ENCODE data around the gene OR2T3. TPM values are rescaled to one million over a fixed set of nuclear protein-coding genes. Genes with fewer than 3 reads are reported as not detected.

Gene OR2T3
- total and polyA plus RNA-seq, 4 donors: not detected

- H3K9ac ChIP-seq (ENCODE audit: low read depth in 1 of 2, low read length in 2 of 2): no peak overlapping the region
- H3K9me3 ChIP-seq (ENCODE audit: control insufficient read depth in 4 of 4, low read length in 3 of 4): no peaks in the 10 kb centered on the region
- DNase-seq (ENCODE audit: low spot score): no peak
- WGBS: 82% methylated on average over 12 of the region's 12 CpGs
- TF ChIP-seq HNF4G (IDR thresholded peaks at IDR 0.05) (no peak), HNF4A (conservative IDR thresholded peaks at IDR 0.05) (no peak), FOXA2 (IDR thresholded peaks at IDR 0.05) (no peak), SP1 (IDR thresholded peaks at IDR 0.05) (no peak), CTCF (IDR thresholded peaks at IDR 0.05; ENCODE audit: low read depth, low read length, missing input control) (no peak)
- H3K27me3 ChIP-seq (ENCODE audit: control insufficient read depth in 4 of 4, insufficient read depth in 4 of 4, low read length in 3 of 4): no peaks in the 10 kb centered on the region
- no peaks in the 10 kb centered on the region for H3K4me1 ChIP-seq (ENCODE audit: control insufficient read depth in 4 of 4, insufficient read depth in 4 of 4, low read length in 3 of 4)
- H3K4me3 ChIP-seq (ENCODE audit: low read depth in 1 of 3, low read length in 3 of 3): no peak overlapping the region
- H3K36me3 ChIP-seq (ENCODE audit: control insufficient read depth in 4 of 4, insufficient read depth in 3 of 4, low read depth in 1 of 4, low read length in 3 of 4): no peaks in the 10 kb centered on the region
- H3K27ac ChIP-seq (ENCODE audit: low read depth in 1 of 2, low read length in 2 of 2): no peak overlapping the region
Measured at GRCh38 chr1:248521856-248522255, 48.7 kb downstream of the OR2T3 start.

Other genes starting within 250 kb of the OR2T3 start
- not detected for gene OR2M4, start 241.9 kb upstream of the OR2T3 start, total RNA-seq
- not detected for gene OR2M4, start 241.9 kb upstream of the OR2T3 start, polyA plus RNA-seq
- under 1 TPM in 1 of 2 donors, not detected in 1; 0.37 TPM for gene OR2T33, start 195.4 kb upstream of the OR2T3 start, total RNA-seq
- not detected for gene OR2T33, start 195.4 kb upstream of the OR2T3 start, polyA plus RNA-seq
- gene OR2T12, start 169.9 kb upstream of the OR2T3 start, total RNA-seq: not detected
- gene OR2T12, start 169.9 kb upstream of the OR2T3 start, polyA plus RNA-seq: not detected
- gene OR2M7, start 148.8 kb upstream of the OR2T3 start, total RNA-seq: not detected
- not detected for gene OR2M7, start 148.8 kb upstream of the OR2T3 start, polyA plus RNA-seq
- gene OR14C36, start 124.6 kb upstream of the OR2T3 start, total RNA-seq: not detected
- gene OR14C36, start 124.6 kb upstream of the OR2T3 start, polyA plus RNA-seq: not detected
- gene OR2T4, start 111.7 kb upstream of the OR2T3 start, total RNA-seq: not detected
- not detected for gene OR2T4, start 111.7 kb upstream of the OR2T3 start, polyA plus RNA-seq
- gene OR2T6, start 97.6 kb upstream of the OR2T3 start, total RNA-seq: not detected
- gene OR2T6, start 97.6 kb upstream of the OR2T3 start, polyA plus RNA-seq: not detected
- gene OR2T1, start 70.3 kb upstream of the OR2T3 start, total RNA-seq: not detected
- not detected for gene OR2T1, start 70.3 kb upstream of the OR2T3 start, polyA plus RNA-seq
- gene OR2T2, start 27.7 kb upstream of the OR2T3 start, total RNA-seq: not detected
- gene OR2T2, start 27.7 kb upstream of the OR2T3 start, polyA plus RNA-seq: not detected
- gene OR2T5, start 15.2 kb downstream of the OR2T3 start, total RNA-seq: not detected
- not detected for gene OR2T5, start 15.2 kb downstream of the OR2T3 start, polyA plus RNA-seq
- gene OR2G6, start 34.7 kb downstream of the OR2T3 start, total RNA-seq: not detected
- gene OR2G6, start 34.7 kb downstream of the OR2T3 start, polyA plus RNA-seq: not detected
- not detected for gene OR2T29, start 89.4 kb downstream of the OR2T3 start, total RNA-seq
- not detected for gene OR2T29, start 89.4 kb downstream of the OR2T3 start, polyA plus RNA-seq
- gene OR2T34, start 101.4 kb downstream of the OR2T3 start, total RNA-seq: not detected
- not detected for gene OR2T34, start 101.4 kb downstream of the OR2T3 start, polyA plus RNA-seq
- gene OR2T10, start 124.3 kb downstream of the OR2T3 start, total RNA-seq: not detected
- not detected for gene OR2T10, start 124.3 kb downstream of the OR2T3 start, polyA plus RNA-seq
- not detected for gene OR2T11, start 161.7 kb downstream of the OR2T3 start, total RNA-seq
- gene OR2T11, start 161.7 kb downstream of the OR2T3 start, polyA plus RNA-seq: not detected
- not detected for gene OR2T35, start 171.9 kb downstream of the OR2T3 start, total RNA-seq
- not detected for gene OR2T35, start 171.9 kb downstream of the OR2T3 start, polyA plus RNA-seq
- gene OR2T27, start 182.2 kb downstream of the OR2T3 start, total RNA-seq: not detected
- not detected for gene OR2T27, start 182.2 kb downstream of the OR2T3 start, polyA plus RNA-seq
- gene OR14I1, start 229.4 kb downstream of the OR2T3 start, total RNA-seq: not detected
- gene OR14I1, start 229.4 kb downstream of the OR2T3 start, polyA plus RNA-seq: not detected

All from liver (tissue), 9 donors.